ENCODE data around the gene UBL7. TPM values are rescaled to one million over a fixed set of nuclear protein-coding genes. Genes with fewer than 3 reads are reported as not detected.

The UBL7 gene
- total RNA-seq, 4 donors from 2014 or later: 27.3 to 66.0 (median 40.4) TPM

DNA sequence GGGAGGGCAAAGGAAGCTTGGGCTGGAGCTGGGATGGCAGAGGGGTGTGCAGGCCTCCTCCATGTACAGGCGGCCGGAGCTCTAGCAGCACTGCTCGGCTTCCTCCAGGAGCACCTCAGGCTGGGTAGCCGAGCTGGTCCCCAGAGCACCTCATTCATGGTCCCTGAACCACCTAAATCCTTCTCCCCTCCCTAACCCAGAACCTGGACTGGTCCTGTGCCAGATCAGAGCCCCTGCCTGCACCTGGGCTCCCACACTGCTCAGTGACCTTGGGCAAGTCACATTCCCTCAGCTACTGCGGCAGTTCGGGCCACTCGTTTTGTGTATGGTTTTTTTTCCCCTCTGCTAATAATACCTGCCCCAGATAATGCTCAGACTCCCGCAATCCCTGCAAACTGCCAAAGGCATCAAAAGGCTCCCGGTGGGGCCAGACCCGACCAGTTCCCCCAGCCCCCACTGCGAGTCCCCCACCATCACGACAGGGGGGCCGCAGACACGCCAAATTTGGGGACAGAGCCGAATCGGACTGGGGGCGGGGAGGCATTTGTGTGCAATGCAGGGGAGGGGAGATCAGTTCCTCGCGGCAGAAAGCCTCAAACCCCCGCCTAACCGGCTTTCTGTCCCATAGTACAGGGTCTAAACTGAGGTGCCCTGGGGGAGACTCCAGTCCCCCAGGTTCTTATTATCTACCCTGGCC lies 28.5 kb downstream of the UBL7 start:
- H3K27me3 ChIP-seq: peaks cover 0 to 5% of the 10 kb centered on the region in 2 donors
- H3K36me3 ChIP-seq: no peaks in the 10 kb centered on the region
- peak overlapping the region; percentile 79 to 91 (median 88) for H3K27ac ChIP-seq

DNA sequence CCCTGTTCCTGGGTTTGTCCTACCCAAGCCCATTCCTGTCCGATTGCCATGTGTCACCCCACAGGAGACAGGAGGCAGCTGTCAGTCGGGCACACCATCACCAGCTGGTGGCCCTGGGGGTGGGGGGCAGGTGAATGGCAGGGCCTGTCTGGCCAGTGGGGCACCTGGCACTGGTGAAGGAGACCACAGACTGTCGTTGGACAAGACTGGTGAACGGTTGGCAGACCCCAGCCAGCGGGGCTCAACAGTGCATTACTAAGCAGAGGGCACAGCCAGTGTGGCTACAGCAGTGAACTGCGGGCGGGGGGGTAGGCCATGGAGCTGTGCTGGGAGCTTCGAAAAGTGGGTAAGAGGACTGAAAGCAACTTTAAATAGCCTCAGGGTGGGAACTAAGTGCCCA lies 29.3 kb downstream of the UBL7 start:
- peaks cover 0 to 5% of the 10 kb centered on the region in 2 donors for H3K27me3 ChIP-seq
- WGBS, 2 donors: 40 to 61% methylated on average over 8 of the region's 8 CpGs
- DNase-seq (ENCODE audit: low spot score in 2 of 2): no peak
- H3K9me3 ChIP-seq: no peaks in the 10 kb centered on the region
- H3K4me3 ChIP-seq: peak overlapping the region; percentile 88 to 97 (median 94)
- H3K36me3 ChIP-seq: no peaks in the 10 kb centered on the region
- peak overlapping the region in 3 of 4 donors; percentile 87 to 91 (median 88) for H3K27ac ChIP-seq
- peaks cover 0 to 83% (median 36%) of the 10 kb centered on the region in 4 donors for H3K4me1 ChIP-seq
- no peak for TF ChIP-seq POLR2A (IDR thresholded peaks at IDR 0.05)
- no peak for TF ChIP-seq EP300 (IDR thresholded peaks at IDR 0.05)
- TF ChIP-seq, protein P1, sequence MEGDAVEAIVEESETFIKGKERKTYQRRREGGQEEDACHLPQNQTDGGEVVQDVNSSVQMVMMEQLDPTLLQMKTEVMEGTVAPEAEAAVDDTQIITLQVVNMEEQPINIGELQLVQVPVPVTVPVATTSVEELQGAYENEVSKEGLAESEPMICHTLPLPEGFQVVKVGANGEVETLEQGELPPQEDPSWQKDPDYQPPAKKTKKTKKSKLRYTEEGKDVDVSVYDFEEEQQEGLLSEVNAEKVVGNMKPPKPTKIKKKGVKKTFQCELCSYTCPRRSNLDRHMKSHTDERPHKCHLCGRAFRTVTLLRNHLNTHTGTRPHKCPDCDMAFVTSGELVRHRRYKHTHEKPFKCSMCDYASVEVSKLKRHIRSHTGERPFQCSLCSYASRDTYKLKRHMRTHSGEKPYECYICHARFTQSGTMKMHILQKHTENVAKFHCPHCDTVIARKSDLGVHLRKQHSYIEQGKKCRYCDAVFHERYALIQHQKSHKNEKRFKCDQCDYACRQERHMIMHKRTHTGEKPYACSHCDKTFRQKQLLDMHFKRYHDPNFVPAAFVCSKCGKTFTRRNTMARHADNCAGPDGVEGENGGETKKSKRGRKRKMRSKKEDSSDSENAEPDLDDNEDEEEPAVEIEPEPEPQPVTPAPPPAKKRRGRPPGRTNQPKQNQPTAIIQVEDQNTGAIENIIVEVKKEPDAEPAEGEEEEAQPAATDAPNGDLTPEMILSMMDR (IDR thresholded peaks at IDR 0.05): no peak

More for the DNA sequence above, 28.5 kb downstream of the UBL7 start:
- peaks cover 0 to 75% (median 36%) of the 10 kb centered on the region in 4 donors for H3K4me1 ChIP-seq
- no peak for DNase-seq (ENCODE audit: low spot score in 2 of 2)
- H3K4me3 ChIP-seq: peak overlapping the region; percentile 88 to 97 (median 94)
- WGBS, 2 donors: 22% methylated on average over 11 to 21 of the region's 21 CpGs
- no peaks in the 10 kb centered on the region for H3K9me3 ChIP-seq
- TF ChIP-seq, protein P1 (IDR thresholded peaks at IDR 0.05): no peak
- TF ChIP-seq EP300 (IDR thresholded peaks at IDR 0.05) (no peak), POLR2A (IDR thresholded peaks at IDR 0.05) (no peak)

DNA sequence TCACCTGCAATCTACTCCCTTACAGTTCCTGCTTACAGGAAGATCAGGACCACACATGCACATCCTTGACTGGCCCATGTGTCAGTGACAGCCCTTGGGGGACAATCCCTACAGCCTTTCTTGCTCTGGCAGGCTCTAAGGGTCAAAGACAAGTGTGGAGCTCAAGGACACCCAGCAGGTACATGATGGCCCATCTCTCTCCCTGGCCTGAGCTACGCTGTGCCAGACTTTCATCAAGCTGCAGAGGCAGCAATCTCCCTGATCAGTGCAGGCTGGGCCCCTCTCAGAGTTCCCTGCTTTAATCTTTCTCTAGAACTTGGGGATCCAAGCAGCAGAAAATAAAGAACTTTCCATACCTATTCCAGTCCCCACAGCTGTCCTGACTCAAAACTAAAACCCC lies 29.8 kb downstream of the UBL7 start:
- Histone ChIP-seq H3K36me3 (no peaks in the 10 kb centered on the region), H3K9me3 (no peaks in the 10 kb centered on the region), H3K27ac (peak overlapping the region in 3 of 4 donors; percentile 87 to 91 (median 88)), H3K4me3 (peak overlapping the region in 3 of 4 donors; percentile 88 to 97 (median 93)), H3K27me3 (peaks cover 0 to 5% of the 10 kb centered on the region in 2 donors), H3K4me1 (peaks cover 0 to 88% (median 37%) of the 10 kb centered on the region in 4 donors)
- no peak for DNase-seq (ENCODE audit: low spot score in 2 of 2)
- 44 to 71% methylated on average over 1 of the region's 1 CpG for WGBS, 2 donors
- TF ChIP-seq POLR2A (IDR thresholded peaks at IDR 0.05): no peak

DNA sequence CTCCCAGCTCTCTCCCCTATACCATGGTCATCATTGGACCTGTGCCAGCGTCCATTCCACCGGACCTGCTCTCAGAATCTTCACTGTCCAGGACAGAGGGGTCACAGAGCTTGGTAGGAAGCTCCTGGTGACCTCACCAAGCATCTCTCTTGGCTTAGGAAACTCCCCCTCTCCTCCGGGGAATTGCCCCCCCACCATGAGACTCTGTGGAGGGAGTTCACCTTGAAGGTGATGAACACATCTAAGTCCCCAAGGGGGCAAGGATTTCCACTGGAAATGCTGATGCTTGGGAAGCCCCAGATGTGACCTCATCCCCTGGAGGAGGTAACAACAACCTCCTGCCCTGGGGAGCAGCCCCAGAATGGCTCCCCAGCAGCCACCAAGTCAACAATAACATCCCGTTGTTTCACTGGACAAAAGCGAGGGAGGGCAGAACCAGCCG lies 30.4 kb downstream of the UBL7 start:
- H3K4me3 ChIP-seq: peak overlapping the region in 3 of 4 donors; percentile 8 to 97 (median 88)
- TF ChIP-seq POLR2A (IDR thresholded peaks at IDR 0.05): no peak
- TF ChIP-seq, protein P1 (IDR thresholded peaks at IDR 0.05): no peak
- no peak for TF ChIP-seq EP300 (IDR thresholded peaks at IDR 0.05)
- H3K27ac ChIP-seq: peak overlapping the region; percentile 3 to 91 (median 88)
- no peak for DNase-seq (ENCODE audit: low spot score in 2 of 2)
- peaks cover 0 to 92% (median 40%) of the 10 kb centered on the region in 4 donors for H3K4me1 ChIP-seq
- peaks cover 0 to 5% of the 10 kb centered on the region in 2 donors for H3K27me3 ChIP-seq
- 34% methylated on average over 6 of the region's 6 CpGs for WGBS, 2 donors
- no peaks in the 10 kb centered on the region for H3K9me3 ChIP-seq
- no peaks in the 10 kb centered on the region for H3K36me3 ChIP-seq

DNA sequence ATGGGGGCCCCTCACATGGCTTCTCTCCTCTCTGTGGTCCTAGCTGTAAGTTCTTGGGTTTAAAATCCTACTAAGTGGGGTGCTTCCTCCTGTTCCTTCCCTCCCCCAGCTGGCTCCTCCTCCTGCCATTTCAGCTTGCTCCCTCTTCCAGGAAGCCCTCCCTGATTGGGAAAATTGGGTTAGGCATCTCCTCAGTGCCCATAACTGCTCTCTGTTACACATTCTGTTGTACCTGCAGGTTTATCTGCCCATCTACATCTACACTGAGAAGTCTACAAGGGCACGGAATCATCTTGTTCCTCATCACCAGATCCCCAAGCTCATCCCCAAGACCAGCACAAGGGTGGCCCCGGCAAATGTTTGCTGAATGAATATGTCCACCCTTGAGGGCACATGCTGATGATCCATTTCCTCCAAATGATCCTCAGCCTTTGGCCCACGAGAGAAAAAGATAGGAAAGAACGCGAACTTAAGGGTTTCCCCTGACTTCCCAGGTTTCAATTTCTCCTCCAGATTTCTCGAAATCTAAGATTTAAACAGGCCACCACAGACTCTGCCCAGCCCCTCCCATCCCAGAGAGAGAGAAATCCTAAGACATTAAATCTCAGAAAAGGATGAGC lies 31.1 kb downstream of the UBL7 start:
- no peaks in the 10 kb centered on the region for H3K9me3 ChIP-seq
- H3K27me3 ChIP-seq: peaks cover 0 to 5% of the 10 kb centered on the region in 2 donors
- TF ChIP-seq EP300 (IDR thresholded peaks at IDR 0.05): no peak
- TF ChIP-seq, protein P1 (IDR thresholded peaks at IDR 0.05): no peak
- peak overlapping the region in 2 of 4 donors; percentile 8 to 97 for H3K4me3 ChIP-seq
- H3K4me1 ChIP-seq: peaks cover 0 to 93% (median 44%) of the 10 kb centered on the region in 4 donors
- no peak for DNase-seq (ENCODE audit: low spot score in 2 of 2)
- 70 to 72% methylated on average over 6 of the region's 6 CpGs for WGBS, 2 donors
- H3K36me3 ChIP-seq: no peaks in the 10 kb centered on the region
- H3K27ac ChIP-seq: peak overlapping the region in 3 of 4 donors; percentile 87 to 91 (median 88)
